Gastroesophageal sphincter (tissue), 3 donors: Measurements from ENCODE around the gene AKT3.

Source experiments
- EP300 ChIP-seq: sonication (generic); formaldehyde crosslinking; IDR thresholded peaks from one replicate; pipeline ENCODE4 v1.6.1; 2017; ENCODE audit warnings: antibody characterized with exemption, mild to moderate bottlenecking
- TF ChIP-seq, protein P1 (sequence below), 4 experiments: fragments of 200-600 bp in 2 of 4; fragments of 450-650 bp in 2 of 4; sonication (generic) in 1 of 4; IDR thresholded peaks; one replicate each; pipeline ENCODE4 v1.5.1; 2017 to 2019; ENCODE audit warnings: antibody characterized with exemption in 4 of 4, mild to moderate bottlenecking in 2 of 4, moderate library complexity in 2 of 4

DNA sequence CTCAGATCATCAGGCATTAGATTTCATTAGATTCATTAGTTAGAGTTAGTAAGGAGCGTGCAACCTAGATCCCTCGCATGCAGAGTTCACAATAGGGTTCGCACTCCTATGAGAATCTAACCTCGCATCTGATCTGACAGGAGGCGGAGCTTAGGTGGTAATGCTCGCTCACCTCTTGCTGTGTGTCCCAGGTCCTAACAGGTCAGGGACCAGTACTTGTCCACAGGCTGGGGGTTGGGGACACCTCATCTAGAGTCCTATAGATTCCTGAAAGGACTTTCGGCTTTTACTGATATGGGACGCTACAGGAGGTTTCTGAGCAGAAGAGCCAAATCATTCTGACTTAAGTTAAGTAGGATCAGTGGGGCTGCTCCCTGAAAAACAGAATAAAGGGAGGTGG, 91.4 kb downstream of the AKT3 start:
- TF ChIP-seq, protein P1, sequence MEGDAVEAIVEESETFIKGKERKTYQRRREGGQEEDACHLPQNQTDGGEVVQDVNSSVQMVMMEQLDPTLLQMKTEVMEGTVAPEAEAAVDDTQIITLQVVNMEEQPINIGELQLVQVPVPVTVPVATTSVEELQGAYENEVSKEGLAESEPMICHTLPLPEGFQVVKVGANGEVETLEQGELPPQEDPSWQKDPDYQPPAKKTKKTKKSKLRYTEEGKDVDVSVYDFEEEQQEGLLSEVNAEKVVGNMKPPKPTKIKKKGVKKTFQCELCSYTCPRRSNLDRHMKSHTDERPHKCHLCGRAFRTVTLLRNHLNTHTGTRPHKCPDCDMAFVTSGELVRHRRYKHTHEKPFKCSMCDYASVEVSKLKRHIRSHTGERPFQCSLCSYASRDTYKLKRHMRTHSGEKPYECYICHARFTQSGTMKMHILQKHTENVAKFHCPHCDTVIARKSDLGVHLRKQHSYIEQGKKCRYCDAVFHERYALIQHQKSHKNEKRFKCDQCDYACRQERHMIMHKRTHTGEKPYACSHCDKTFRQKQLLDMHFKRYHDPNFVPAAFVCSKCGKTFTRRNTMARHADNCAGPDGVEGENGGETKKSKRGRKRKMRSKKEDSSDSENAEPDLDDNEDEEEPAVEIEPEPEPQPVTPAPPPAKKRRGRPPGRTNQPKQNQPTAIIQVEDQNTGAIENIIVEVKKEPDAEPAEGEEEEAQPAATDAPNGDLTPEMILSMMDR (IDR thresholded peaks at IDR 0.05): no peak
- no peak for TF ChIP-seq EP300
